ENCODE measurements around the gene ACTR3.

ACTR3 gene

GRCh38 chr2:113966832-113967231 is 76.9 kb downstream of the ACTR3 start:
- no peak for DNase-seq

- no peak for DNase-seq
Measured at GRCh38 chr2:113967272-113967671, 77.4 kb downstream of the ACTR3 start.

- no peak for DNase-seq
Measured at GRCh38 chr2:113972766-113973165, 82.9 kb downstream of the ACTR3 start.

- no peak for DNase-seq
Measured at GRCh38 chr2:113973810-113974209, 83.9 kb downstream of the ACTR3 start.

GRCh38 chr2:113974727-113975126 is 84.8 kb downstream of the ACTR3 start:
- no peak for DNase-seq

- DNase-seq = no peak
Measured at GRCh38 chr2:113976277-113976928, 86.5 kb downstream of the ACTR3 start.

- no peak for DNase-seq
Measured at GRCh38 chr2:113977060-113977659, 87.3 kb downstream of the ACTR3 start.

- no peak for DNase-seq
Measured at GRCh38 chr2:113977660-113978523, 88.0 kb downstream of the ACTR3 start.

- no peak for DNase-seq
Measured at GRCh38 chr2:113978524-113979190, 88.8 kb downstream of the ACTR3 start.

- DNase-seq = peak; percentile 39
Measured at GRCh38 chr2:113979191-113980128, 89.6 kb downstream of the ACTR3 start.

GRCh38 chr2:113980946-113981345 is 91.1 kb downstream of the ACTR3 start:
- DNase-seq = no peak

- DNase-seq = no peak
Measured at GRCh38 chr2:113981404-113982134, 91.7 kb downstream of the ACTR3 start.

GRCh38 chr2:113985554-113986397 is 95.9 kb downstream of the ACTR3 start:
- no peak for DNase-seq

- no peak for DNase-seq
Measured at GRCh38 chr2:113986762-113987290, 96.9 kb downstream of the ACTR3 start.

- no peak for DNase-seq
Measured at GRCh38 chr2:113992090-113992489, 102.2 kb downstream of the ACTR3 start.

- DNase-seq = no peak
Measured at GRCh38 chr2:113996671-113997594, 107.0 kb downstream of the ACTR3 start.

GRCh38 chr2:114001152-114001551 is 111.3 kb downstream of the ACTR3 start:
- DNase-seq = no peak

GRCh38 chr2:114001937-114002336 is 112.0 kb downstream of the ACTR3 start:
- no peak for DNase-seq

Measured in hematopoietic multipotent progenitor cell treated with erythropoietin and hydrocortisone succinate and interleukin-3 and kit ligand, for 8 days (in vitro differentiated cells).